GM18505 (cell line): ENCODE measurements around the gene TCF19.

Source experiments
- ATAC-seq: cut with Tn5 transposase; IDR thresholded peaks from one replicate; pipeline ENCODE4 v1.9.1; 2021; ENCODE audit not compliant: unreplicated experiment
- POLR2A ChIP-seq: IDR thresholded peaks from 4 replicates; pipeline ENCODE4 v1.6.1; 2011; ENCODE audit warnings: borderline replicate concordance; ENCODE audit not compliant: insufficient read depth, insufficient read length; ENCODE audit errors: extremely low read depth

The TCF19 gene

GRCh38 chr6:31138982-31139381, 19.4 kb upstream of the TCF19 start, which contains the start of gene PSORS1C2:
Gene PSORS1C2 (minus strand): TSS chr6:31139066. CDS start chr6:31139026, 40 bp downstream.
- no peak for TF ChIP-seq POLR2A
- ATAC-seq, result no peak

- ATAC-seq, result no peak
- TF ChIP-seq POLR2A, result no peak
These were observed 18.8 kb upstream of the TCF19 start for GRCh38 chr6:31139599-31139998.

GRCh38 chr6:31140643-31141042, 17.7 kb upstream of the TCF19 start:
- no peak for ATAC-seq
- TF ChIP-seq POLR2A, result no peak

- no peak for ATAC-seq
- TF ChIP-seq POLR2A, result no peak
These were observed 16.0 kb upstream of the TCF19 start for GRCh38 chr6:31142361-31142761.

- no peak for TF ChIP-seq POLR2A
- ATAC-seq, result no peak
These were observed 15.2 kb upstream of the TCF19 start for GRCh38 chr6:31143148-31143547.

GRCh38 chr6:31144296-31144969, 14.0 kb upstream of the TCF19 start:
- ATAC-seq, result no peak

GRCh38 chr6:31144970-31145340, 13.4 kb upstream of the TCF19 start:
- ATAC-seq, result no peak

More at GRCh38 chr6:31144296-31144969, 14.0 kb upstream of the TCF19 start:
- TF ChIP-seq POLR2A, result no peak

GRCh38 chr6:31145386-31145785, 13.0 kb upstream of the TCF19 start:
- TF ChIP-seq POLR2A, result no peak
- ATAC-seq, result no peak

More at GRCh38 chr6:31144970-31145340, 13.4 kb upstream of the TCF19 start:
- TF ChIP-seq POLR2A, result no peak

GRCh38 chr6:31149827-31150447, 8.5 kb upstream of the TCF19 start:
- ATAC-seq, result no peak
- TF ChIP-seq POLR2A, result no peak

- ATAC-seq, result no peak
- TF ChIP-seq POLR2A, result no peak
These were observed 5.6 kb upstream of the TCF19 start for GRCh38 chr6:31152781-31153180.

GRCh38 chr6:31154436-31154835, 4.0 kb upstream of the TCF19 start:
- TF ChIP-seq POLR2A, result no peak

GRCh38 chr6:31156641-31157040, 1.7 kb upstream of the TCF19 start:
- no peak for ATAC-seq

More at GRCh38 chr6:31154436-31154835, 4.0 kb upstream of the TCF19 start:
- no peak for ATAC-seq

GRCh38 chr6:31157513-31158139, 763 bp upstream of the TCF19 start, which contains the start of gene CCHCR1:
Gene CCHCR1 (minus strand): TSS chr6:31157802. CDS start chr6:31157600, 202 bp downstream.
- TF ChIP-seq POLR2A, result no peak
- no peak for ATAC-seq

More at GRCh38 chr6:31156641-31157040, 1.7 kb upstream of the TCF19 start:
- no peak for TF ChIP-seq POLR2A
